GM23338 (cell line): ENCODE measurements around the gene GRIFIN. TPM values are rescaled to one million over a fixed set of nuclear protein-coding genes. Genes with fewer than 3 reads are reported as not detected.

Experiments
- ATAC-seq: fragments of 200-7000 bp; cut with Tn5 transposase; 3 replicates; pipeline ENCODE4 v1.9.1; 2020
- DNase-seq: peaks from one replicate; pipeline ENCODE4 v3.0.0-alpha.2; 2015; ENCODE audit warnings: low spot score
- H2AFZ ChIP-seq: fragments of 200-600 bp; sonication (generic); 2 replicates; pipeline ENCODE4 v1.8.0; 2016; ENCODE audit warnings: antibody characterized with exemption, mild to moderate bottlenecking, moderate library complexity
- H3F3A ChIP-seq: fragments of 200-600 bp; sonication (generic); replicated peaks from 2 replicates; pipeline ENCODE4 v1.8.0; 2017; ENCODE audit warnings: antibody characterized with exemption, mixed run types, low read depth
- H3K27ac ChIP-seq: fragments of 200-600 bp; sonication (generic); 2 replicates; pipeline ENCODE4 v1.6.1; 2016; ENCODE audit warnings: low read depth
- H3K27me3 ChIP-seq: fragments of 200-600 bp; sonication (generic); 2 replicates; pipeline ENCODE4 v1.8.0; 2016; ENCODE audit warnings: mild to moderate bottlenecking, mixed run types, moderate library complexity; ENCODE audit not compliant: insufficient read depth
- H3K36me3 ChIP-seq: fragments of 200-600 bp; sonication (generic); 2 replicates; pipeline ENCODE4 v1.8.0; 2016; ENCODE audit warnings: mild to moderate bottlenecking; ENCODE audit not compliant: insufficient read depth
- H3K4me1 ChIP-seq: fragments of 200-600 bp; sonication (generic); 2 replicates; pipeline ENCODE4 v1.8.0; 2016; ENCODE audit warnings: mild to moderate bottlenecking, moderate library complexity; ENCODE audit not compliant: insufficient read depth
- H3K4me2 ChIP-seq: fragments of 200-600 bp; sonication (generic); 2 replicates; pipeline ENCODE4 v1.7.1; 2017; ENCODE audit warnings: mixed run types
- H3K4me3 ChIP-seq: fragments of 200-600 bp; sonication (generic); 2 replicates; pipeline ENCODE4 v1.6.1; 2016; ENCODE audit warnings: mixed run types
- H3K79me2 ChIP-seq: fragments of 200-600 bp; sonication (generic); replicated peaks from 2 replicates; pipeline ENCODE4 v1.8.0; 2017; ENCODE audit warnings: mild to moderate bottlenecking; ENCODE audit not compliant: insufficient read depth
- H3K9me2 ChIP-seq: fragments of 200-600 bp; sonication (generic); 2 replicates; pipeline ENCODE4 v1.8.0; 2017; ENCODE audit not compliant: insufficient read depth
- H4K20me1 ChIP-seq: fragments of 200-600 bp; sonication (generic); replicated peaks from 2 replicates; pipeline ENCODE4 v1.8.0; 2017; ENCODE audit warnings: mild to moderate bottlenecking; ENCODE audit not compliant: insufficient read depth
- H3K27ac Mint-ChIP-seq: 2 replicates; pipeline ENCODE4 v1.8.0; 2020; ENCODE audit warnings: inconsistent platforms, mild to moderate bottlenecking, moderate library complexity, mixed read lengths
- H3K27me3 Mint-ChIP-seq: 3 replicates; pipeline ENCODE4 v1.8.0; 2022; ENCODE audit warnings: low read depth, mild to moderate bottlenecking, moderate library complexity, mixed read lengths, inconsistent platforms; ENCODE audit not compliant: insufficient read depth, poor library complexity
- H3K36me3 Mint-ChIP-seq: 3 replicates; pipeline ENCODE4 v1.8.0; 2021; ENCODE audit warnings: low read depth, mild to moderate bottlenecking, inconsistent platforms, moderate library complexity, mixed read lengths
- H3K4me1 Mint-ChIP-seq: 3 replicates; pipeline ENCODE4 v1.8.0; 2020; ENCODE audit warnings: mild to moderate bottlenecking, inconsistent platforms, mixed read lengths
- H3K4me3 Mint-ChIP-seq: 3 replicates; pipeline ENCODE4 v1.8.0; 2021; ENCODE audit warnings: moderate library complexity, mild to moderate bottlenecking, inconsistent platforms, mixed read lengths
- H3K9me3 Mint-ChIP-seq: 3 replicates; pipeline ENCODE4 v1.8.0; 2020; ENCODE audit warnings: moderate library complexity, mild to moderate bottlenecking, inconsistent platforms, mixed read lengths
- ZNF462 ChIP-seq: fragments of 250-450 bp; sonication (Bioruptor Pico); IDR thresholded peaks from 2 replicates; pipeline ENCODE4 v1.5.0; 2020; ENCODE audit warnings: mild to moderate bottlenecking, moderate library complexity
- polyA plus RNA-seq: library from polyadenylated mRNA; unstranded; fragments of >200 nt; fragmentation: Nextera tagmentation; extraction: Ambion mirVana; gene quantifications from 2 replicates; pipeline ENCODE4 v1.2.1, GENCODE V29; 2016
- total RNA-seq: library from RNA; depleted of rRNA; stranded (reverse); fragments of >200 nt; shearing (Covaris generic); gene quantifications from 2 replicates; pipeline ENCODE4 v1.2.3, GENCODE V29; 2014
- TF ChIP-seq, protein P1 (sequence below), 2 experiments: fragments of 200-600 bp in 1 of 2; sonication (generic) in 1 of 2; conservative IDR thresholded peaks; 2 replicates each; pipeline versions ENCODE4 v1.5.1 to v1.6.1; 2016 to 2017; ENCODE audit warnings: antibody characterized with exemption in 2 of 2, low read depth in 2 of 2, mild to moderate bottlenecking in 2 of 2, moderate library complexity in 1 of 2

GRIFIN gene
- total and polyA plus RNA-seq, 2 experiments from 2014 or later, result not detected

GRCh38 chr7:2451171-2452073 is 24.8 kb downstream of the GRIFIN start:
- Mint-ChIP-seq H3K4me1 (peaks cover 4% of the 10 kb centered on the region; the same call in 2 of the 3 replicates), H3K4me3 (no peak overlapping the region), H3K27ac (peak overlapping the region; percentile 88), H3K27me3 (peaks cover 13% of the 10 kb centered on the region), H3K36me3 (no peaks in the 10 kb centered on the region), H3K9me3 (peaks cover 4% of the 10 kb centered on the region; the same call in 1 of the 3 replicates)
- DNase-seq, result peak; percentile 90
- Histone ChIP-seq H3F3A (peaks cover 5% of the 10 kb centered on the region; the same call in 1 of the 2 replicates), H3K9me2 (no peaks in the 10 kb centered on the region), H3K4me1 (peaks cover 4% of the 10 kb centered on the region; the same call in 1 of the 2 replicates), H3K27me3 (no peaks in the 10 kb centered on the region), H3K4me3 (no peak overlapping the region), H3K79me2 (no peaks in the 10 kb centered on the region), H3K4me2 (peak overlapping the region; percentile 57; the same call in 1 of the 2 replicates), H2AFZ (peak overlapping the region; percentile 63; the same call in 1 of the 2 replicates), H4K20me1 (no peaks in the 10 kb centered on the region), H3K27ac (no peak overlapping the region), H3K36me3 (no peaks in the 10 kb centered on the region)
- no peak for TF ChIP-seq ZNF462 (CRISPR knock-in tag)
- TF ChIP-seq, protein P1, sequence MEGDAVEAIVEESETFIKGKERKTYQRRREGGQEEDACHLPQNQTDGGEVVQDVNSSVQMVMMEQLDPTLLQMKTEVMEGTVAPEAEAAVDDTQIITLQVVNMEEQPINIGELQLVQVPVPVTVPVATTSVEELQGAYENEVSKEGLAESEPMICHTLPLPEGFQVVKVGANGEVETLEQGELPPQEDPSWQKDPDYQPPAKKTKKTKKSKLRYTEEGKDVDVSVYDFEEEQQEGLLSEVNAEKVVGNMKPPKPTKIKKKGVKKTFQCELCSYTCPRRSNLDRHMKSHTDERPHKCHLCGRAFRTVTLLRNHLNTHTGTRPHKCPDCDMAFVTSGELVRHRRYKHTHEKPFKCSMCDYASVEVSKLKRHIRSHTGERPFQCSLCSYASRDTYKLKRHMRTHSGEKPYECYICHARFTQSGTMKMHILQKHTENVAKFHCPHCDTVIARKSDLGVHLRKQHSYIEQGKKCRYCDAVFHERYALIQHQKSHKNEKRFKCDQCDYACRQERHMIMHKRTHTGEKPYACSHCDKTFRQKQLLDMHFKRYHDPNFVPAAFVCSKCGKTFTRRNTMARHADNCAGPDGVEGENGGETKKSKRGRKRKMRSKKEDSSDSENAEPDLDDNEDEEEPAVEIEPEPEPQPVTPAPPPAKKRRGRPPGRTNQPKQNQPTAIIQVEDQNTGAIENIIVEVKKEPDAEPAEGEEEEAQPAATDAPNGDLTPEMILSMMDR (conservative IDR thresholded peaks at IDR 0.05; ENCODE audit: low read depth in 2 of 2), result peak; percentile 71 to 97
- ATAC-seq, result peak; percentile 97
